HG03025 (cell line): ENCODE results near the gene MYO18B.

Source experiments
- ATAC-seq: cut with Tn5 transposase; IDR thresholded peaks from one replicate; pipeline ENCODE4 v1.9.1; 2021; ENCODE audit warnings: mild to moderate bottlenecking, moderate library complexity; ENCODE audit not compliant: unreplicated experiment, low FRiP score

Gene MYO18B

DNA sequence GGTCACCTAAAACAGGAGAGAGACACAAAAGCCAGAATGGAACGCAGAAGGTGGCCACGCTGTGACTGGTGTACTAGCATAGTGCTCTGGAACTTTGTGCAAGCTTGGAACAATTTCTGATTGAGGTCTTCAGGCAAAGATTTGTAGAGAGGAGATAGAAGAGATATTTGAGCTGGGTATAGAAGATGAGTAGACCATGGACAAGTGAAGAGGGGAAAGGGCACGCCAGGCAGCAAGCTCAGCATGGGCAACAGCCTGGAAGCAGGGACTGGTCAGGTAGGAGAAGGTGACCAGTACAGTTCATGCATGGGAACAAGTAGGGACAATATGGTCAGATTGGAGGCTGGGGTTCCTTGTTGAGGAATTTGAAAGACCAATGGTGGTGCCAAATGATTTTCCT, 24.4 kb downstream of the MYO18B start:
- no peak for ATAC-seq

DNA sequence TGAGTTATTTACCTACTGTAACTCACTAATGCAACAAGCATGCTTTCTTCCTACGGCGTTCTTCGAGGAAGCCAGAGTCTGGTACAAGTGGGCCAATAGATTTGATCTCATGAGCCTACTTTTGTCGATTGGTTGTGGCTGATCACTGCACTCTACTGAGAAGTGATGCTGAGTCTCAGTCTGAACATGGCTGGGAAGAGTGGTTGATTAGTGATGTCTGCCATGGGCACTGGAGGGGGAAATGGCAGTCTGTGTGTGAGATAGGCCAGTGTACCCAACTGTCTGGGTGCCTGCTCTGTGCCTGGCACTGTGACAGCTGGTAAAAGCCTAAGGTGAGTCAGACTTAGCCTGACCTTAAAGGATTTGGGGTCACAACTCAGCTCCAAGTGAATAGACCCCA, 28.3 kb downstream of the MYO18B start:
- ATAC-seq = no peak

DNA sequence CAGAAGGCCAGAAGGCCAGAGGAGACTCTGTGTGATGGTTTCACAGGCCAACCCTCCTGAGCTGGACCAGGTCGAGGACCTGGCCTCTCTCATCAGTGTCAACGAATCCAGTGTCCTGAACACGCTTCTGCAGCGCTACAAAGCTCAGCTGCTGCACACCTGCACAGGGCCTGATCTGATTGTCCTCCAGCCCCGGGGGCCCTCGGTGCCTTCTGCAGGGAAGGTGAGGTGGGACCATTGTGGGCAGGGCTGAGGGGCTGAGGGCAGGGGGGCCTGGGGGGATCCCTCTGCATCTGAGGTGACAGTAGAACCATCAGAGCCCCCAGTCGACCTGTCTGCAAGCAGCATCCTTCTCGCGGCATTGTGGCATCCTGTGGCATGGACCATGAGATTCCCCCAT, 30.3 kb downstream of the MYO18B start:
- ATAC-seq = no peak

DNA sequence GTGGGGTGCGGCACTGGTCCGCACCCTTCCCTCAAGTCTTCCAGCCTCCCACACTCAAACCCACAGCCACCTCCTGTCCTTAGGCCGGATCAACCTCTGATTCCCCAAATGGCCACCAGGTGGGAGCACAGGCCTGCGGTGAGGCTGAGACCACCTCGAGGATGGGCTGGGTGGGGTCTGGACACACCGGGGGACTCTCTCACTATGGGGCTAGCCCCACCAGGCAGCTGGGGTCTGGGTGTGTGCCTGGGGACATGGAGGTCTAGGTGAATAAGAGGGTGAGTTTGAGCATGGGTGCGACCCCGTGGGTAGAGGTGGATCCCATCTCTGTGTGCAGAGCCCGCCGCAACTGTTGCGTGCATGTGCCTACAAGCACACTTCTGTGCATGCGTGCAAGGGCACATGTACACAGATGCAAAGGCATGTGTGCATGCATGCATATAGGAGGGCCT, 32.6 kb downstream of the MYO18B start:
- no peak for ATAC-seq

DNA sequence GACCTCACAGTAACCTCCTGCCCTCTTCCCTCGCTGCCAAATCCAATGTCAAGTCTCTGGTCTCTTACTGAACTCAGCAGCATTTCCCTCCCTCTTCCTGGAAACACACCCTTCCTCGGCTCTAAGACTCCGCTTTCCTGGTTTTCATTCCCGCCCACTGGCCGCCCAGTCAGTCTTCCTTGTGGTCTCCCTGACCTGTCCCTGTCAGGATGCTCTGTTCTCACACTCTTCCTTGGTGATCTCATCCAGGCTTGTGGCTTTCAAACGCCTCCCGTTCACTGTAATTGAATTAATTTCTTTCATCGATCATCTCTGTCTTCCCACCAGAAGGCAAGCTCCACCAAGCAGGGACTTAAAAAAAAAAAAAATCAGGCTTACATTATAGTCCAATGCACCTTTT, 33.5 kb downstream of the MYO18B start:
- no peak for ATAC-seq

DNA sequence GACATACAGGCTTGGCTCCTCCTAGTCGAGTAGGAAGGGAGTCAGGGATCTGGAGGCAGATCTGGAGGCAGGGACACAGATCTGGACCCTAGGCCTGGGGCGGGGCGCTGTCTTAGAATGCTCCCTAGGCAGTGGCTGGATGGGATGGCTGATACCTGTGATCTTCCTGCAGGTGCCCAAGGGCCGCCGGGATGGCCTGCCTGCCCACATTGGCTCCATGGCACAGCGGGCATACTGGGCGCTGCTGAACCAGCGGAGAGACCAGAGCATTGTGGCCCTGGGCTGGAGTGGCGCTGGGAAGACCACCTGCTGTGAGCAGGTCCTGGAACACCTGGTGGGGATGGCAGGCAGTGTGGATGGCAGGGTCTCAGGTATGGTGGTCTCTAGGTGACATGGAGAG, 35.4 kb downstream of the MYO18B start:
- no peak for ATAC-seq

DNA sequence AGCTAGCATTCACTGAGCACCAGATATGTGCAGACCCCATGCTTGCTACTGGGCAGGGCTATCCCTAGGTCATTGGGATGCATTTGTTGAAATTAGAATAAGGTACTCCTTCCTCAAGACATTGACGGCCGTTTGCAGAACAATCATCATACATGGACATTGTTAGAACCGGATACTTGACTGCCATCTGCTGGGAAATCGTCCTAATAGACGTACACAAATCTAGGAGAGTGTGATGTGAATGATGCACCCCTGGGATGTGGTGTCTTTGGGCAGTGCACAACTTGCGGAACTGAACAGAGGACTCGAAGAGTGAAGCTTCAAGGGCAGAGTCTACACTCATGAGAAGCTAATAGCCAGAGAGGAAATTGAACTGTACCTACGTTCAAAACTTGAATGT, 35.9 kb downstream of the MYO18B start:
- ATAC-seq = no peak

DNA sequence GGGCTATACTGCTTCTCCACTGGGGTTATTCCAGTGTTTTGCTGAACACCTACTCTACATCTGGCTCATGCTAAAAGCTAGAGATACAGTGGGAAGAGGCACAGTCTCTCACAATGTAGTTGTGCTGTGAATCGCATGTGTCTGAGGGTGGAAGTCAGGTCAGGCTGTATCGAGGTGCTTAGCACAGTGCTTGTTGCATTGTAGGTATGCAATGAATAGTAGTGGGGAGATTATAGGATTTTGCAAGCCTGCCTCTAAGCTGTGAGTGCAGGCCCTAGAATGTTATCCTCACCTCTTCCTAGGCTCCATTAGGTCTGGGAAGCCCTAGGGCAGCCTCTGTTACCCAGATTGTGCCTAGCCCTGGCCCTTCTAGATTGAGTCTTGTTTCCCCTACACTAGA, 37.4 kb downstream of the MYO18B start:
- no peak for ATAC-seq

DNA sequence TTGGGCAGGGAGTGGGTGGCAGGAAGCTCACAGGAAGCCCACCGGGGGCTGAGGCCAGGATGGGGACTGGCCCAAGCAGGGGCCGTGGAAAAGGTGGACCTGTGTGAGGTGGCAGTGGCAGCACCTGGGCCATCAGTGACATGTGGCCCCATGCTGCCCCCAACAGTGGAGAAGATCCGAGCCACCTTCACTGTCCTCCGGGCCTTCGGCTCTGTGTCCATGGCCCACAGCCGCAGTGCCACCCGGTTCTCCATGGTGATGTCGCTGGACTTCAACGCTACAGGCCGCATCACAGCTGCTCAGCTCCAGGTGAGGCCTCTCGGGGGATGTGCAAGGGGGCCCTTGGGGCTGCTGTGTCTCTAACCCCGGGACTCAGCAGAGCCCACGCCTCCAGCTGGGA, 37.9 kb downstream of the MYO18B start:
- ATAC-seq = no peak

DNA sequence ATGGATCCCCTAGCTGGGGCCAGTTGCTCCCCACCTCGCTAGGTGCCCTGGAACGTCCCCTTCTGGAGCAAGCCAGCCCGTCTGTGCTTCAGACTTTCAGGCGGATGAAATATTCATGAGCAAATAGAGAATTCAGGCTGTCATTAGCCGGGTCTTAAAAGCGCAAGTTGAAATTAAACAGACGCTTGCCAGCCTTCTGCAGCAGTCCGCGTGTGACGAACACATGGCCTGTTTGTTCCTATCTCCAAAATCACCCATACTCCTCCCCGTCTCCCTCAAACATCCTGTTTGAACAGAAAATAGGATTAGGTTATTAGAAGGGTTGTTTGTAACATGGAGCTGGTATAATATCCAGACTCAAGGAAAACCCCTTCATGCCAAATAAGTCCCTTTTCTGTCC, 38.7 kb downstream of the MYO18B start:
- no peak for ATAC-seq

DNA sequence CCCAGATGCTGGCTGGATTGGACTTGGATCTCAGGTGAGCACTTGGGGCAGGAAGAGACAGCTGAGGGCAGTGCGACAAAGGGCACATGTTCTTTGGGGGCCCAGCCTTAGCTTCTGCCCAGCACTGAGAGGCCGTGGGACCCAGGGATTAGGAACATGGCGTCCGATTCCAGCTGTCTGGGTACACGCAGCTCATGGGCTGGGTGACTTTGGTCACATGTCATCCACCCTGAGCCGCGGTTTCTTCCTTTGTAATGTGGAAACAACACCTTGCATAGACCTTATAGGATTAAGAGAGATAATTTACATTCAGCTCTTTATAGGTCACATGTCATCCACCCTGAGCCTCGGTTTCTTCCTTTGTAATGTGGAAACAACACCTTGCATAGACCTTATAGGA, 39.8 kb downstream of the MYO18B start:
- ATAC-seq = no peak

DNA sequence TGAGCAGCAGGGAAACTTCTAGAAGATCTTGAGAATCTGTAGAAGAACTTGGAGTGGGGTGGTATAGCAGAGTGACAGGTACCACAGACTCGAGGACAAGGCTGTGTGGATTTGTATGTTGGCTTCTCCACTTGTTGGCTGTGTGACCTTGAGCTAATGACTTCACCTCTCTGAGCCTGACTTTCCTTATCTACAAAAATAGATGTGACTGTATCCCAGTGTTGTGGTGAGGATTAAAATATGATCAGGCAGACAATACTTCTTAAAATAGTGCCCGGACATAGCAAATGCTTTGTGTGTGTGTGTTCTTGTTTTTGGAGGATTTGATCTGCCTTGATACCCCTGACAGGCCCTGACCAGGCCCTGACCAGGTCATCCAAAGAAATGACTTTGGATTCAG, 40.8 kb downstream of the MYO18B start:
- no peak for ATAC-seq

DNA sequence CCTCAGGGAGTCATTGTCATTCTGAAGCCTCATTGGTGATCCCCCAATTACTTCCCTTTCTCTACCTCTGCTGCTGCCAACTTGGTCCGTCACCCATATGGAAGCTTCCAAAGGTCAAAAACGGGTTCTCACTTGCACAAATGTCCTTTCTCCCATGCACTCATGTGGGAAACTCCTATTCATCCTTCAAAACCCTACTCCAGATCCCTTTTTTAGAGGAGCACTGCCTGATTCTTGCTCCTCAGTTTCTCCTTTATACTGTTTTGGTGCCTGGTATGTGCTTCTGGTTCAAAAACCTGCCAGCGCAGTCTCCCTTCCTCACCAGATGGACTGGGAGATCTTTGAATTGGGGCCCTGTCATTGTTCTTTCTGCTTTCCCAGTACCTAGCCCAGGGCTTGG, 41.9 kb downstream of the MYO18B start:
- no peak for ATAC-seq

DNA sequence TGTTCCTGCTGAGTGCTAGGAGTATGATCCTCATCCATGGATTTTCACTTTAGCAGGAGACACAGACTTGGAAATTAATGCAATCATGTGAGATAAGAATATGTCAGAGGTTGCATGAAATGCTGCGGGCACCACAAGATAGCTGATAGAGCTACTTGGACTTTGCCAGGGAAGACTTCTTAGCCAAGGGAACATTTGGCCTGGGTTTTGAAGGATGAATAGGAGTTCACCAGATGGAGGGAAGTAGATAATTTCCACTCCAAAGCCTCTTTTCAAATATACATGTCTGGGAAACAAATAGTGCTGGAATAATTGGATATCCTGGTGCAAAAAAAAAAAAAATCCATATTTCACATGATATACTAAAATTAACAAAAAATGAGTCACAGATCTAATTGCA, 44.2 kb downstream of the MYO18B start:
- no peak for ATAC-seq

DNA sequence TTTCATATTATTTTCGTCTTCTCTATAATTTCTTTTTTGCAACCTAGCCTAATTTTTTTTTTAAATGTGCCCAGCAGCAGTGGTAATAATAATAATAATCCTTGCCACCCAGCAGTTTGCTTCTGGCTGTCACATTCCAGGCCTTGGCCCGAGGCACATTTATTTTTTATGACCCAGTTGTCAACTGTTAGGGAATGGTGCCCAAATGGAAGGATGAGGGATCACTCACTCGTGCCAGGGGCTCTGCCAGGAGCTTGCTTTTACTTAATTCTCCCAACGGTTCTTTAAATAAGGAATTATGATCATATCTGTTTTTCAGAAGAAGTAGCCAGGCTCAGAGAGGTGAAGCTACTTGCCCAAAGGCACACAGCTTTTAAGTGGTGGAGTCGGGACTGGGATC, 49.6 kb downstream of the MYO18B start:
- ATAC-seq = no peak

DNA sequence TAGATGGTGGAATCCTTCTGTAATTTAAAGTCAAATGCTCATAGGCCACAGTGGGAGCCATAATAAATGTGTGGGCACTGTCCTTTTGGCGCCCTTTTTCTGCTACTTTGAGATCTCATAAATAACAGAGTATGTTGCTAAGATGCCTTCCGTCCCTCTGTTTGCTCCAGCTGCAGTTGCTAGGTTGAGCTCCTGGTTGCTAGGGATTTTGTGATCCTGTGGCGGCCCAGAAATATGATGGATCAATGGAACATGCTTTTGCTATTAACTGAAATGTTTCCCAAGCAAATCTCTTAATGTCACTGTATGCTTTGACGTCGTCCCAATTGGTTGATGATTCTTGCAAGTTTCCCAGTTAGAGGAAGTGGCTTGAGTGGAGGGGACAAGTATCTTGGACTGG, 53.5 kb downstream of the MYO18B start:
- no peak for ATAC-seq

DNA sequence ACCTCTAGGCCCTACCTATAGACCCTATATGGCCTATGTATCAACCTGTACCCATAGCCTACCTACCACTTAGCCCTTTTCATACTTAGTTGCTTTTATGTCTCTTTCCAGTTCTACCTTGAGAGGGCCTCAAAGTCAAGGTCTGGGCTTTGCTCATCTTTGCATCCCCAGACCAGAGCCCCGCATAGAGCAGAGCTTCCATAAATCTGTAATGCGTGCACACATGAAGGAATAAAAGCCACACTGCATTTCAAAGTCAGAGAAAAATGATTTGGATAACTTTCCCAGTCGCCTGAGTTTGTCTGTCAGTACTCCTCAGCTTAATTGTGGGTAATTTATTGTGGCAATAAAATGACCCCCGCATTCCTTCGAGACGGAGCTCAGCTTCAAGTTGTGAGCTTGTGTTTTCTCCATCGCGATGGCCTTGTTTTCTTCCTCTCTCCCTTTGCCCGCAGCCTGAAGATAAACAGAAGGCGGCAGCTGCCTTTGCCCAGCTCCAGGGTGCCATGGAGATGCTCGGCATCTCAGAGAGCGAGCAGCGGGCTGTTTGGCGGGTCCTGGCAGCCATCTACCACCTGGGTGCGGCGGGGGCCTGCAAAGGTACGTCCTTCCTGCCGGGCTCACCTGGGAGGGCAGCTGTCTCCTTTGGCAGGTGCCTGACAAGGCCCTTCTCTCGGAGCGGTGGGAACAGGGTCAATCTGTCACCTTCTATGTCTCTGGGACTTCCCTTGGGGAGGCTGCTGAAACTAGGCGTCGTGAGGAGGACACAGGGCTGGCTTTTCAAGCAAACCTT, 55.7 kb downstream of the MYO18B start:
- no peak for ATAC-seq

DNA sequence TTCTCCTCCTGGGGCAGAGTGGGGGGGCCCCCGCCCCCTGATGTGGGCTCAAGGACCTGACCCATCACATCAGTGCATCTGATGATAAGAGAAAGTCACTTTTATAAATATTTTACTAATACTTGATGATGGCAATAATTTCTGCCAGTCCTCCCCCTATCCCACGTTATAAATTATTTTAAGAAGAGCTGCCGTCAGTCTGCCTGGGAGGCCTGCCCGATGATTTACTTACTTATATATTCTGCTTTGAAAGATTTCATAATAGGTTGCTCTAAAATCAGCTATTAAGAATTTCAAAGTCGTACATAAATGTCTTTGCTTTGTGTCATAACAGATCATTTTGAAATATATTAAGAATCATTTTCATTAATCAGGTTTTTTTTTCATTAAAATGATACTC, 58.8 kb downstream of the MYO18B start:
- no peak for ATAC-seq

DNA sequence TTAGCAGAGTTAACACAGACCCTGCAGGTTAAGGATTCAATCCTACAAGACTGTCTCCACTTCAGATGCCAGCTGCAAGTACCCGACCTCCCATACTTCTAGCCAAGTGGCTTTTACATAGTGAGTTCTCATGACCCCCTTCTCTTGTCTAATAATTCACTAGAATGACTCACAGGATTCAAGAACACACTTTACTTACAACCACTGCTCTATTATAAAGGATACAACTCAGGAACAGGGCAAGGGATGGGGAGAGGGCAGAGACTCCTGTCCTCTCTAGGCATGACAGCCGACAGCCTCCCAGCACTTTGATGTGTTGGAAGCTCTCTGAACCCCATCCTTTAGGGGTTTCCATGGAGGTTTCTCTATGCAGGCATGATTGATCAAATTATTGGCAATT, 60.0 kb downstream of the MYO18B start:
- ATAC-seq = no peak

DNA sequence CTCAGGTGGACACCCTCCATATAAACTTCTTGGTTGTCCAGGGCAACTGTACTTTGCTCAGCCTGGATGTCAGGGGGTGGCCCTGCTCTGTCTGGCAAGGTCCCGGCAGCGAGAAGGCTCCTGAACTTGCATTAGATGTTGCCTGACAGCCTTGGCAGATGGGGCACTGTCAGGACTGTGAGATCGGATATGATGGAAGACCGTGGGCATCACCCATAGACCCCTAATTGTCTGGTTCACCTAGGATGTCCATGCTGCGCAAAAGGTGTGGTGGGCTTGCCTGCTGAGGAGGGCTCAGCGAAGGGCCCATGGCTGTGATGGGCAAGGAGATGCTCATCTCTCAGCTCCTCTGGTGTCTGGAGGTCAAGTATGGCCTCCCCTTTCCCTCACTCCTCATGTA, 62.7 kb downstream of the MYO18B start:
- ATAC-seq = no peak

DNA sequence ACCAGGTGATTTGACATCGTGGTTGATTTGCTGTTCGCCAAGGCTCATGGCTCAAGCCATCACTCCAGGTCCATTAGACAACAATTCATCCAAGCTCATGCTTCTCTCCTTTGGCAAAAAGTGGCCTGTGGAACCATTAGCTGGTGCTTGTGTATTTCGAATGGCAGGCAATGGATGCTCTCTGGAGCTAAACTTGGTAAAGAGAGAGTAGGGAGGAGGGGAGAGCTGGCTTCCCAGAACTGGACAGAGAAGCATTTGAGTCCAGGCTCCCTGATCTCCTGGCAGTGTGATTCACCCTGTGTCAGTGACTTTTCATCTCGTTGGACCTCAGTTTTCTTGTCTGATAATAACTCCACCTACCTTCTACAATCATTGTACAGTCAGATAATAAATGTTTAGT, 64.6 kb downstream of the MYO18B start:
- ATAC-seq = no peak

DNA sequence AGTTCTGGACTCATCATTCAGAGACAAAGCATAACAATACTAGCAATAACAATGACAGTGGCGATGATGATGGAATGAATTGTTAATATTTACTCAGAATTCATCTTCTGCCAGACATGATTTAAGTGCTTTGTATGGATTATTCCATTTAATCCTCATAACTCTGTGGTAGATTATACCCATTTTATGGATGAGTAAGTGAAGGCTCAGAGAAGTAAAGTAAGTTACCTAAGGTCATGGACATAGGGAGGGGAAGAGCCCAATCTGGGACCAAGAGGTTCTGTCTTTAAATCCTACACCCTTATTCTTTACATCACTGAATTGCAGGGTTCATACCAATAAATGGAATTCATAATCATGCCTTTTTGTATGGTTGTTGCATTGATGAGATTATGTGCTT, 72.7 kb downstream of the MYO18B start:
- no peak for ATAC-seq

DNA sequence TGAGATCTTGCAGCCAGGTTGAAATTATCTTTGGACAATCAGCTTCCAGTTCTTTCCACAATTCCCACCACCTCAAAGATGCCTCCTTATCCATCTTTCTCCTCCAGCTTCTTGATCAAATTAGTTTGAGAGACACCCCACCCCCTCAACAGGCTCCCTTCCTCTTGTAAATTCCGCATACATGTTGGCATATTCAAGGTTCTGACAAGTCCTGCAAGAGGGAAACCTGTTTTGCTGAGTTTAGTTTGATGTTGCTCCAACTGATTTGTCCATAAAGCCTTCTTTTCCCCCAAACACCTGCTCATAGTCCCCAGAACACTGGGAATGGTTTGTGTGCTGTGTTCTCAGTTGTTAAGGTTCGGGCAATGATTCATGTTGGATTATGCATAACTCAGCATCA, 73.6 kb downstream of the MYO18B start:
- ATAC-seq = no peak
